HG03066 (cell line): ENCODE results near the gene OSBPL9.
"Not testable (repeated sequence)": the region's sequence is repeated elsewhere in the genome, so short reads cannot be mapped to it uniquely, and the experiment has no call there.

Source experiments
- ATAC-seq: cut with Tn5 transposase; IDR thresholded peaks from one replicate; pipeline ENCODE4 v1.9.1; 2021; ENCODE audit warnings: low read depth; ENCODE audit not compliant: unreplicated experiment

OSBPL9 gene

DNA sequence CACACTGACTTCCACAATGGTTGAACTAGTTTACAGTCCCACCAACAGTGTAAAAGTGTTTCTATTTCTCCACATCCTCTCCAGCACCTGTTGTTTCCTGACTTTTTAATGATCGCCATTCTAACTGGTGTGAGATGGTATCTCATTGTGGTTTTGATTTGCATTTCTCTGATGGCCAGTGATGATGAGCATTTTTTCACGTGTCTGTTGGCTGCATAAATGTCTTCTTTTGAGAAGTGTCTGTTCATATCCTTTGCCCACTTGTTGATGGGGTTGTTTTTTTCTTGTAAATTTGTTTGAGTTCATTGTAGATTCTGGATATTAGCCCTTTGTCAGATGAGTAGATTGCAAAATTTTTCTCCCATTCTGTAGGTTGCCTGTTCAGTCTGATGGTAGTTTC is 85.3 kb downstream of the OSBPL9 start:
- not testable (repeated sequence) for ATAC-seq

GRCh38 chr1:51705035-51705434 is 88.1 kb downstream of the OSBPL9 start:
- no peak for ATAC-seq

GRCh38 chr1:51708911-51709760 is 92.2 kb downstream of the OSBPL9 start:
- no peak for ATAC-seq

GRCh38 chr1:51709951-51710350 is 93.1 kb downstream of the OSBPL9 start:
- no peak for ATAC-seq

- no peak for ATAC-seq
Observed at GRCh38 chr1:51712590-51712989, 95.7 kb downstream of the OSBPL9 start.

DNA sequence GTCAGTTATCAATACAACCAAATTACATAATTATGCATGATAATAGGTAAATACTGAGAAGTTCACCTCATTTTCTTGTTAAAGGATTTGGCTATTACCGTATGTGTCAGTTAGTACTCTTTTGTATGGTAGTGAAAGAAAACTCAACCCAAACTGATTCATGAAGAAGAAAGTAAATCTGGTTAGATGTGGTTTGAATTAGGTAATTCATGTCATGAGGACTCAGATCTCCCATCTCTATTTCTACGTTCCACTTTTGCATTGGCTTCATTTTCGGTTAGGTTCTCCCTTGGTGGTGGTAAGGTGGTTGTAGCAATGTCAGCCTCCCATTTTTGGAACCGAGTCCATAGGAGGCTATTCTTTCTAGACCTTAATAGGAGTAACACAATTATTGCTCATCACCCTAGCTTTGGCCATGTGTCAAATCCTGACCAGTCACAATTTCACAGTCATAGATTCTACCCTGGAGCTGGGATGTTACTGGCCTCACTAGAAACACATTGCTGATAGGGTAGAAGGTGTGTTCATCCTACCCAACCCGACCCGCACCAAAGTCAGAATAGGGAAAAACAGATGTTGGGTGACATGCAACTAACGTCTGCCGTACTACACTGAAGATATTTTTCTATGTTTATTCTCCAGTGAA is 97.6 kb downstream of the OSBPL9 start:
- no peak for ATAC-seq

- ATAC-seq, result no peak
Observed at GRCh38 chr1:51715369-51715768, 98.5 kb downstream of the OSBPL9 start.

GRCh38 chr1:51716746-51717145 is 99.9 kb downstream of the OSBPL9 start:
- ATAC-seq, result no peak

GRCh38 chr1:51717842-51718241 is 101.0 kb downstream of the OSBPL9 start:
- no peak for ATAC-seq

DNA sequence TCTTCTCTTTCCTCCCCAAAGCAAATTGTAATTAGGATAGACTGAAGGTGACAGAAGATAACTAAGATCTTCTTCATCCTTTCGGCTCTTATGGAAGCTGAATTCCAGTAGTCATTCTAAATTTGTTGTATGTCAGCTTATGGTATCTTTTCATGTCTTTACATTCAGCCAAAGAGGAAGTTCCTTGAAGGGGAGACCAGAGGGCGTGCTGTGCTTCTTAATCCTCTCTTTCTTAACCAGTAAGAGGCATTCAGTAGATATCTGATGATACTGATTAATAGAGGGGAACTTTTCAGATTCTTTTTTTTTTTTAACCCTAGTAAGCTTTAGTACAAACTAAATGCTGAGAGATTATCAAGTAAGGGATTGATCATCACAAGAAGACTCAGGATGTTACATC is 102.3 kb downstream of the OSBPL9 start:
- no peak for ATAC-seq

DNA sequence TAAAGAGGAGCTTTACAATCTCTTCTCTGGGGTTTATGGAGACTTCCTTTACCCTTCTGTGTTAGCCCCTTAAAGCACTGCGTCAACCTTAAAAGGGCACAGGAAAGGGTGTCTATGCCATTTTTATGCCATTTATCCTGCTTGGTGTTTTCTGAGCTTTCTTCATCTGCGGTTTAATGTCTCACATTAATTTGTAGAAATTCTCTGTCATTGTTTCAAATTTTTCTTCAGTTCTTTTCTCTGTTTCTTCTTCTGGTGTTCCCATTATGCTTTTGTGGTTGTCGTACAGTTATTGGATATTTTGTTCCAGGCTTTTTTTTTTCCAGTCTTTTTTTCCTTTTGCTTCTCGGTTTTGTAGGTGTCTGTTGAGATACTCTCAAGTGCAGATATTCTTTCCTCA is 107.9 kb downstream of the OSBPL9 start:
- no peak for ATAC-seq

GRCh38 chr1:51726051-51726450 is 109.2 kb downstream of the OSBPL9 start:
- ATAC-seq, result no peak

DNA sequence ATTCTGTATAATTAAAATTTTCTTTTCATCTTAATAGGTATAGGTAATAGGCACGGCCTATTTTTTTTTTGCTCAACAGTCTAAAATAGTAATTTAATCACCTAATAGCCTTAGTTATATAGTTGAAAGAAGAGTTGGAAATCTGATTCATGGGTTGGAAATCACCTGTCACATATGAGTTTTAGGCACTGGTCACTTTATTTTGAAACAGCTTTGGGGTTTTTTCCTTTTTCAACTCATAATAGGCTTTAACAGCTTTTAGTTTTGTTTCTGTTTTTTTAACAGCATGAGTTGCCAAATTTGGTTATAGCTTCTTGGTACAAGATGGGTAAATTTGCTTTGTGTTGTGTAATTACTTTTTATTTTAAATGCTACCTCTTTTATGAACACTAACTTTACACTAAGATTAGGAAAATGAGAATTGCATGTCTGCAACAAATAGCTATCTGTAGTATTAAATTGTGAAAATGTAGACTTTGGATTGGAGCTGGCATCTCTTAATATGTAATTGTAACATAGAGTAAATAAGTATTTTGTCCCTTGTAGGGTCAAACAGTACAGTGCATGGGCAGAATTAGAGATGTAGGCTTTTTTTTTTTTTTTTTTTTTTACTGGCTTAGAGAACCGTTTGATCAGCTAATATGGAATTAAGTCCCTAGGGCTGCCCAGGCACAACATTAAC is 109.8 kb downstream of the OSBPL9 start:
- no peak for ATAC-seq

DNA sequence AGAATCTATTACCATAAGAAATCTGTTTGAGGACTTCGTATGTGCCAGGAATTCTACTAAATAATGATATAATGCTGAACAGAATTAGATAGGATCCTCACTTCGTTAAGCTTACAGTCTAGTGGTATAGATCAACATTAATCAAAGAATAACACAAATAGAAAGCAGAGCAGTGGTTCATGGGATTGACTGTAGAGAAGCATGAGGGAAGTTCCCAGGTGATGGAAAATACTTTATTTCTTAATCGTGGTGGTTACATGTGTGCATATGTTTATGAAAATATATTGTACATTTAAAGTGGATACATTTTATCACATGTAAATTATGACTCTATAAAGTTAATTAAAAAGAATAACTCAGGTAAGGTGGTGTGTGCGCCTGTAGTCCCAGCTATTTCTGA is 110.5 kb downstream of the OSBPL9 start:
- ATAC-seq, result no peak

GRCh38 chr1:51728611-51729155 is 111.8 kb downstream of the OSBPL9 start:
- no peak for ATAC-seq

DNA sequence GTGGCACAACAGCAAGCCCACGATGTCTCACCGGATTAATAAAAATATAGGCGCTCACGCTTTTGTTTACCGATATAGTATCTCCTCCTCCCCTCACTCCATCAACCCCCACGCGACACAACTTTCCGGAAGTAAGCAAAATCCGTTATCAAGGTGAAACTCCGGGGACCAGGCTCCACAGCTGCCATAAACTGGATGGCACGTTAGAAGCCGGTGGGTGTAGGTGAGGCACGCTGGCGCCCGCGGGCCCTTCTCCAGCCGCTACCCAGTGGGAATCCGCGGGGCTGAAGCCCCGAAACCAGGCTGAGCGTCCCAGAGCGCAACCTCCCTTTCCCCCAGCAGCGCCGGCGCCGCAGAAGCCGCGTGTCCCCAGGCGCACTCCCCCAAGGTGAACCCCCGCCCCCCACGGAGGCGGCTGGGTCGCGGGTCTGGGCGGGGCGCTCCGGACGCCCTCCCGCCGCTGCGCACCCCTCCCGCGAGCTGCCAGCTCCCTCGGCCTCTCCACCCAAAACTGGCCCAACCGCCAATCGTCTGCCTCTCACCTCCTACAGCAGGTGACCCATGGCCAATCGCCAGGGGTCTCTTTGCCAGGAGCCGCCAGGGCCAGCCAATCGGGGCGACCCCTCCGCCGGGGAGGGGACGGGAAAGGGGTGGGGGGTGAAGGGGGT is 112.4 kb downstream of the OSBPL9 start:
- peak; percentile 94 for ATAC-seq

- peak; percentile 24 for ATAC-seq
Observed at GRCh38 chr1:51729824-51730301, 113.0 kb downstream of the OSBPL9 start.

DNA sequence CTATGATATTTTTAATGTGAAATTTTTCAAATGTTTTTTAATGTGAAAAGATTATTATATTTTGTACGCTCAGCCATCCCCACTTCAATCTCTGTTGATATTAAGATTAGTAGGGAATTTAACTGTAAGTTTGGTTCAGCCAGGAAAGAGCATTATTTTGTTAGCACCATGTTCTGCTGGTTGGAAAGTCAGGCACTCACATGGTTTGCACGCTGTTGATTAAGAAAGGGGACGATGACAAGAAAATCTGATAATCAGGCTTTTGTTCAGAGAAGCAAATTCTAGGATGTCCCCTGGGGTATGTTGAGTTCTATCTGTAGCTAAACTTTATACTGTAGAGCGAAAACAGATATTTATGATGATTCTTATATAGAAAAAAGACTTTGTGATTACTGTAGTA is 115.1 kb downstream of the OSBPL9 start:
- no peak for ATAC-seq

- no peak for ATAC-seq
Observed at GRCh38 chr1:51732701-51733425, 116.0 kb downstream of the OSBPL9 start.

- not testable (repeated sequence) for ATAC-seq
Observed at GRCh38 chr1:51733426-51733774, 116.5 kb downstream of the OSBPL9 start.
